Prostate gland (tissue), 2 donors: Measurements from ENCODE around the gene SLC17A3. TPM values are rescaled to one million over a fixed set of nuclear protein-coding genes. Genes with fewer than 3 reads are reported as not detected.

ENCODE experiments used
- DNase-seq: peaks from one replicate; pipeline ENCODE4 v3.0.0-alpha.2; 2019; ENCODE audit warnings: low spot score
- H3K27ac ChIP-seq, 2 donors: fragments of 200-600 bp; sonication (generic); 2 replicates each; pipeline ENCODE4 v1.5.1; 2017 to 2019
- H3K27me3 ChIP-seq: fragments of 200-600 bp; sonication (generic); replicated peaks from 2 replicates; pipeline ENCODE4 v1.5.1; 2019; ENCODE audit not compliant: insufficient read depth
- H3K36me3 ChIP-seq, 2 donors: fragments of 200-600 bp; sonication (generic); 1 replicate in 1 of 2; 2 replicates in 1 of 2; pipeline versions ENCODE4 v1.5.1 to v1.8.1; 2017 to 2019
- H3K4me1 ChIP-seq: fragments of 200-600 bp; sonication (generic); replicated peaks from 2 replicates; pipeline ENCODE4 v1.5.1; 2019
- H3K4me3 ChIP-seq, 2 donors: fragments of 200-600 bp; sonication (generic); 2 replicates each; pipeline ENCODE4 v1.5.1; 2017 to 2019
- H3K9me3 ChIP-seq: fragments of 200-600 bp; sonication (generic); 2 replicates; pipeline ENCODE4 v1.5.1; 2017
- POLR2A ChIP-seq: fragments of 450-650 bp; IDR thresholded peaks from one replicate; pipeline ENCODE4 v1.6.1; 2016; ENCODE audit warnings: antibody characterized with exemption, mild to moderate bottlenecking
- POLR2AphosphoS5 ChIP-seq: sonication (generic); formaldehyde crosslinking; IDR thresholded peaks from one replicate; pipeline ENCODE4 v1.6.1; 2017; ENCODE audit warnings: antibody characterized with exemption
- WGBS: methylation state at CpG from one replicate; pipeline ENCODE4 v1.1.5; 2018; 5-methylcytosine and 5-hydroxymethylcytosine counted together
- intact Hi-C: fragments of 100-400 bp; cut with DNase I; formaldehyde crosslinking; loops from one replicate; pipeline ENCODE4 v1.14.2; 2022
- total RNA-seq, 2 donors: library from RNA; depleted of rRNA; stranded (reverse); fragments of >200 nt; gene quantifications; one replicate each; pipeline ENCODE4 v1.1.0, GENCODE V29; 2016
- TF ChIP-seq, protein P1 (sequence below), 4 experiments: fragments of 200-600 bp in 2 of 4; fragments of 450-650 bp in 2 of 4; sonication (generic) in 2 of 4; IDR thresholded peaks; 1 replicate in 3 of 4; 2 replicates in 1 of 4; pipeline ENCODE4 v1.5.1; 2016 to 2019; ENCODE audit warnings: antibody characterized with exemption in 4 of 4, mild to moderate bottlenecking in 2 of 4, moderate library complexity in 2 of 4

The SLC17A3 gene
- total RNA-seq, 2 donors from 2014 or later: not detected

DNA sequence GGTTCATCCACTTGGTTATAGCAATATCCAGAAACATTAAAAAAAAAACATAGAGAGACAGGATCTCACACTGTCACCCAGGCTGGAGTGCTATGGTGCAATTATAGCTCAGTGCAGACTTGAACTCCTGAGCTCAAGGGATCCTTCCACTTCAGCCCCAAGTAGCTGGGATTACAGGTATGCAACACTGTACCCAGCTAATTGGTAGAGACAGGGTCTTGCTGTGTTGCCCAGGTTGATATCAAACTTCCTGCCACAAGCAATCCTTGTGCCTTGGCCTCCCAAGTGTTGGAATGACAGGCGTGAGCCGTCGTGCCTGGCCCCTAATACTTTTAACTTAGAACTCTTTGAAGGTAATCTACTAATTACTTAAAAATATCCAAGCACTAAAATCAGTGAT, 41.4 kb downstream of the SLC17A3 start:
- intact Hi-C loops: no loop called here
- Histone ChIP-seq H3K9me3 (no peaks in the 10 kb centered on the region), H3K4me3 (no peak overlapping the region), H3K27ac (no peak overlapping the region), H3K27me3 (no peaks in the 10 kb centered on the region), H3K36me3 (no peaks in the 10 kb centered on the region), H3K4me1 (no peaks in the 10 kb centered on the region)
- WGBS: 76% methylated on average over 3 of the region's 3 CpGs
- TF ChIP-seq POLR2AphosphoS5: no peak
- no peak for TF ChIP-seq POLR2A
- TF ChIP-seq, protein P1, sequence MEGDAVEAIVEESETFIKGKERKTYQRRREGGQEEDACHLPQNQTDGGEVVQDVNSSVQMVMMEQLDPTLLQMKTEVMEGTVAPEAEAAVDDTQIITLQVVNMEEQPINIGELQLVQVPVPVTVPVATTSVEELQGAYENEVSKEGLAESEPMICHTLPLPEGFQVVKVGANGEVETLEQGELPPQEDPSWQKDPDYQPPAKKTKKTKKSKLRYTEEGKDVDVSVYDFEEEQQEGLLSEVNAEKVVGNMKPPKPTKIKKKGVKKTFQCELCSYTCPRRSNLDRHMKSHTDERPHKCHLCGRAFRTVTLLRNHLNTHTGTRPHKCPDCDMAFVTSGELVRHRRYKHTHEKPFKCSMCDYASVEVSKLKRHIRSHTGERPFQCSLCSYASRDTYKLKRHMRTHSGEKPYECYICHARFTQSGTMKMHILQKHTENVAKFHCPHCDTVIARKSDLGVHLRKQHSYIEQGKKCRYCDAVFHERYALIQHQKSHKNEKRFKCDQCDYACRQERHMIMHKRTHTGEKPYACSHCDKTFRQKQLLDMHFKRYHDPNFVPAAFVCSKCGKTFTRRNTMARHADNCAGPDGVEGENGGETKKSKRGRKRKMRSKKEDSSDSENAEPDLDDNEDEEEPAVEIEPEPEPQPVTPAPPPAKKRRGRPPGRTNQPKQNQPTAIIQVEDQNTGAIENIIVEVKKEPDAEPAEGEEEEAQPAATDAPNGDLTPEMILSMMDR (IDR thresholded peaks at IDR 0.05): no peak
- no peak for DNase-seq

DNA sequence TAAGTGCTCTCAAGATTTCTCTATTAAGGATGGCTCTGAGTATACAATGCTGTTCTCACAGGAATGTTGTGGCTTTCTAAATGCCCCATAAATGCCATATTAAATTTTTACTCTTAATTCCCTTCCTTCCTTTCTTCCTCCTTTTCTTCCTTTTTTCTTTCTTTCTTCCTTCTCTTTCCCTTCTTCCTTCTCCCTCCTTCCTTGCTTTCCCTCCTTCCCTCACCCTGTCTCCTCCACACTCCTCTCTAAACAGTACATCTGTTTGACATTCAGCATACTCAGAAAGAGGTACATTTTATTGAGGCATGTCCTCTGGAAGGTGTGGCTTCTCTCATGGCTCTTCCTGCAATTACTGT, 41.8 kb downstream of the SLC17A3 start:
- H3K4me1 ChIP-seq: no peaks in the 10 kb centered on the region
- DNase-seq: no peak
- intact Hi-C loops: no loop called here

DNA sequence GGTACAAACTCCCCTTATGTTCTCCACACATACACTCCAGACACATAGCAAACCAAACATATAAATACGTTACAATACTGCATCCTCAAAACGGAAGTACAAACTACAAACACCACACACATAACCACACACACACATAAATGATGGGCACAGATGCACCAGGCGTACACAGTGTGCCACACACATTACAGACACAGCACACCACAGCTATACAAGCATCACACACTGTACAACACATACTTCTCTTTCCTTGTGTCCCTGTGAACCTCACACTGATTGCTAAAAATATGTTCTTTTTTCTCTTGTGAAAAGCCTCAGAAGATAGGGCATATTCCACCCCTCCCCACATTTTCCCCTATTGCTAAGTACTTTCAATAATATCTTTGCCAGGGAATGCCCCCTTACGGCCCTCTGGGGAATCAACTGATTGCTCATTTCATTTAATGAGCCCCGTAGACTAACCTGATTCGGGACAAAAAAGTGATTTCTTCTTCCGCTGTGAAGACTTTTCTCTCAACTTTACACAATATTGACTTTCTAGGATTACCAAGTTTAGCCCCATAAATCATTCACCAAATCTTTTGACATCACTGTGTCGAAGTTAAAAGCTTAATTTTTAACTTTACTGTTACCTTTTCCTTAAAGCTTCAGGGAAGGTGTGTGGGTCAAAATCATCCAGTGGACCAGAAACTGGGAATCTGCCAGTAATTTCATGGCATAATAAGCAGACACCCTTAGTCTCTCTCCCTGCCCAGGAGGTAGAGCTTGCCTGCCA, 42.3 kb downstream of the SLC17A3 start, which contains the start of gene SLC17A1:
Gene SLC17A1 (minus strand): TSS at position 521 of the 775 bp plus-strand sequence. CDS start 1,495 bp downstream, outside the sequence.
- DNase-seq: no peak
- H3K27ac ChIP-seq: no peak within 1 kb of the TSS
- no peak for TF ChIP-seq POLR2A
- TF ChIP-seq, protein P1 (IDR thresholded peaks at IDR 0.05): no peak
- no peak for TF ChIP-seq POLR2AphosphoS5
- H3K4me3 ChIP-seq: no peak within 1 kb of the TSS
- H3K4me1 ChIP-seq: no peaks in the 10 kb centered on the region
- H3K36me3 ChIP-seq: no peaks in the 10 kb centered on the region
- intact Hi-C loops: no loop called here
- 39% methylated on average over 8 of the region's 8 CpGs for WGBS
- no peaks in the 10 kb centered on the region for H3K9me3 ChIP-seq
- no peaks in the 10 kb centered on the region for H3K27me3 ChIP-seq

More for the DNA sequence above, 41.8 kb downstream of the SLC17A3 start:
- TF ChIP-seq POLR2AphosphoS5 (no peak), POLR2A (no peak)
- TF ChIP-seq, protein P1 (IDR thresholded peaks at IDR 0.05): no peak
- Histone ChIP-seq H3K27me3 (no peaks in the 10 kb centered on the region), H3K9me3 (no peaks in the 10 kb centered on the region), H3K36me3 (no peaks in the 10 kb centered on the region), H3K4me3 (no peak overlapping the region), H3K27ac (no peak overlapping the region)

DNA sequence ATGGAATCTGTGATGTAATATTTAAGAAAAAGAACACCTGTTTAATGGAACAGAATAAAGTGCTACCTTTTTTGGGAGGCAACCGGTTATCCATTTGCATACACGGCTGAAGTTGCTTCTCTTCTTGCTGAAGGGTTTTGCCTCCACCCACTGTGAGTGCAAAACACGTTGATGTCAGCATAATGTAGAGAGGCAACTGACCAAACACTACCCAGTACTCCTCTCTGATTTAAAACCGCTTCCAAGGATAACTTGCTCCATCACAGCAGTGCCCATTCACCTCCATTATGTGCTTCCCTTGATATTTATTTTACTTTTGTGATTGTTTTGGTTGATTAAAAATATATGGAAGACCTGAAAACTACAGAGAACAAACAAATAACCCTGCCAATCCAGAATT, 43.6 kb downstream of the SLC17A3 start:
- DNase-seq: no peak
- H3K9me3 ChIP-seq: no peaks in the 10 kb centered on the region
- 84% methylated on average over 4 of the region's 4 CpGs for WGBS
- no peaks in the 10 kb centered on the region for H3K4me1 ChIP-seq
- intact Hi-C loops: no loop called here
- H3K36me3 ChIP-seq: no peaks in the 10 kb centered on the region
- no peaks in the 10 kb centered on the region for H3K27me3 ChIP-seq
- H3K27ac ChIP-seq: no peak overlapping the region
- no peak overlapping the region for H3K4me3 ChIP-seq
- TF ChIP-seq POLR2A: no peak
- TF ChIP-seq, protein P1 (IDR thresholded peaks at IDR 0.05): no peak
- no peak for TF ChIP-seq POLR2AphosphoS5

DNA sequence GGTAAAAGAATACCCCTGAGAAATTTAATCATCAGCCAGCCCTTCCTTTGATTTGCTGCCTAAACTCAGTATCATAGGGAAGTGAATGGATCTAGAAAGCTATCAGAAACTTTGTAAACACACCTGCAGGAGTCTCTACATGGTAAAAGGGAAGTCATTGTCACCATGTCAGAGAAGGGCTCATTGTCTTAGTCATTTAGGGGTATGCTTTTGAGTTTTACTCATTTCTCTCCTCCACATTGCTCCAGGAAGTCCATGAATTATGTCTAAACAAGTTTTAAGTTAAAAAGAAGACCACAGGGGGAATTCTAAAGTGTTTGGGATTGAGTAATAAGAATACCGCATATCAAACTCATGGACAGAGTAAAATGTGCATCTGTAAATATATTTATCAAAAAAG, 44.7 kb downstream of the SLC17A3 start:
- Histone ChIP-seq H3K9me3 (no peaks in the 10 kb centered on the region), H3K4me3 (no peak overlapping the region), H3K27ac (no peak overlapping the region), H3K27me3 (no peaks in the 10 kb centered on the region), H3K36me3 (no peaks in the 10 kb centered on the region), H3K4me1 (no peaks in the 10 kb centered on the region)
- 61% methylated on average over 1 of the region's 1 CpG for WGBS
- intact Hi-C loops: no loop called here
- DNase-seq: no peak
- TF ChIP-seq POLR2AphosphoS5 (no peak), POLR2A (no peak)
- TF ChIP-seq, protein P1 (IDR thresholded peaks at IDR 0.05): no peak
